Measurements from ENCODE around the gene DCBLD2. TPM values are rescaled to one million over a fixed set of nuclear protein-coding genes. Genes with fewer than 3 reads are reported as not detected.

DCBLD2 gene
- total and polyA plus RNA-seq, 9 of the 15 experiments (the other 6 are each of a cell fraction or from before 2014, with no cell fraction given), result 2.7 to 14.6 (median 7.4) TPM

GRCh38 chr3:98791341-98792325 is 109.9 kb downstream of the DCBLD2 start:
- no peaks in the 10 kb centered on the region for H3K9me3 ChIP-seq (replicated peaks; ENCODE audit: control insufficient read depth, insufficient read depth, low read depth, low read length)
- ATAC-seq, result no peak
- no peak overlapping the region for H3K9ac ChIP-seq (ENCODE audit: insufficient read depth in 1 of 2, low read depth in 2 of 2, low read length in 2 of 2)
- no peaks in the 10 kb centered on the region for H4K20me1 ChIP-seq (replicated peaks; ENCODE audit: control insufficient read depth, insufficient read depth, low read length)
- H3K36me3 ChIP-seq (ENCODE audit: control insufficient read depth, insufficient read depth, low read length), result no peaks in the 10 kb centered on the region; the same call in 2 of the 3 replicates
- BruUV-seq (replicated peaks), result no TSS peak
- H3K9me1 ChIP-seq (ENCODE audit: control insufficient read depth, insufficient read depth, low read length), result no peaks in the 10 kb centered on the region
- H3K27ac ChIP-seq (ENCODE audit: extremely low read depth, low read depth, low read length), result no peak overlapping the region
- in situ Hi-C loops (cut with MboI) (no loop called here), intact Hi-C loops (cut with micrococcal nuclease) (no loop called here)
- H3K4me2 ChIP-seq (ENCODE audit: insufficient read depth, low read length), result no peak overlapping the region
- ChIA-PET CTCF (ENCODE audit: low intra/inter-chr PET ratio) (no interaction called here), POLR2A (no interaction called here)
- no peaks in the 10 kb centered on the region for H3K27me3 ChIP-seq (ENCODE audit: control insufficient read depth in 2 of 2, insufficient read depth in 2 of 2, low read length in 2 of 2)
- FAIRE-seq, result no peak
- no peaks in the 10 kb centered on the region for H3K4me1 ChIP-seq (replicated peaks in 1 of 2; ENCODE audit: control insufficient read depth in 2 of 2, insufficient read depth in 2 of 2, low read length in 2 of 2)
- no peak overlapping the region for H2AFZ ChIP-seq (ENCODE audit: low read depth, low read length)
- no peak overlapping the region for H3K4me3 ChIP-seq
- H3K79me2 ChIP-seq (ENCODE audit: control insufficient read depth, insufficient read depth, low read length), result no peaks in the 10 kb centered on the region
- 4% methylated on average over 7 of the region's 7 CpGs for WGBS (ENCODE audit: insufficient coverage, low coverage, missing lambda C conversion rate)
- no peak for DNase-seq (ENCODE audit: extremely low read depth in 1 of 4, low spot score in 3 of 4)
- TF ChIP-seq RBM14 (IDR thresholded peaks at IDR 0.05; ENCODE audit: borderline replicate concordance, insufficient read depth, low read depth, low read length) (no peak), ARID3B (CRISPR knock-in tag; IDR thresholded peaks at IDR 0.05; ENCODE audit: borderline replicate concordance) (no peak), HOMEZ (CRISPR knock-in tag; IDR thresholded peaks at IDR 0.05) (no peak), BRD4 (IDR thresholded peaks at IDR 0.05) (no peak), ZC3H11A (IDR thresholded peaks at IDR 0.05; ENCODE audit: low read depth, low read length) (no peak), ZZZ3 (IDR thresholded peaks at IDR 0.05) (no peak), FUS (optimal IDR thresholded peaks at IDR 0.05; ENCODE audit: low read depth, low read length) (no peak), AFF4 (CRISPR knock-in tag; IDR thresholded peaks at IDR 0.05) (no peak), ZFX (CRISPR knock-in tag; IDR thresholded peaks at IDR 0.05) (no peak), RAD51 (IDR thresholded peaks at IDR 0.05; ENCODE audit: borderline replicate concordance, low read depth) (no peak), FIP1L1 (IDR thresholded peaks at IDR 0.05; ENCODE audit: low read depth, low read length, poor library complexity, severe bottlenecking) (no peak), KAT2B (IDR thresholded peaks at IDR 0.05; ENCODE audit: low read depth, low read length) (no peak)
